ENCODE results near the gene MPST.
"Not testable (repeated sequence)": the region's sequence is repeated elsewhere in the genome, so short reads cannot be mapped to it uniquely, and the experiment has no call there.

- TF ChIP-seq CTCF (IDR thresholded peaks at IDR 0.05); POLR2AphosphoS5 (IDR thresholded peaks at IDR 0.05; ENCODE audit: low read depth, low read length); REST (IDR thresholded peaks at IDR 0.05; ENCODE audit: insufficient read depth in 1 of 2, low read depth in 2 of 2, low read length in 1 of 2): not testable (repeated sequence)
Measured at GRCh38 chr22:37071850-37072592, 52.5 kb downstream of the MPST start.

Data from Panc1 (cell line).